ENCODE data around the gene ATP9A.
"Not testable (repeated sequence)": the region's sequence is repeated elsewhere in the genome, so short reads cannot be mapped to it uniquely, and the experiment has no call there.

ATP9A gene

DNA sequence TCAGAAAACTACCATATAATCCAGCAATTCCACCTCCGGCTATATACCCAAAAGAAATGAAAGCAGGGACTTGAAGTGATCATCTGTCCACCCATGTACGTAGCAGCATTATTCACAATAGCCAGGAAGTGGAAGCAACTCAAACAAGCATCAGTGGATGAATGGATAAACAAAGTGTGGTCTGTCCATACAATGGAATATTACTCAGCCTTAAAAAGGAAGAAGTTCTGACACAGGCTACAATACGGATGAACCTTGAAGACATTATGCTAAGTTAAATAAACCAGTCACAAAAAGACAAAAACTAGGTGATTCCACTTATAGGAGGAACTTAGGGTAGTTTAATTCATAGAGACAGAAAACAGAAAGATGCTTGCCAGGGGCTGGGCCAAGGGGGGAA, 76.5 kb downstream of the ATP9A start:
- DNase-seq: no peak

DNA sequence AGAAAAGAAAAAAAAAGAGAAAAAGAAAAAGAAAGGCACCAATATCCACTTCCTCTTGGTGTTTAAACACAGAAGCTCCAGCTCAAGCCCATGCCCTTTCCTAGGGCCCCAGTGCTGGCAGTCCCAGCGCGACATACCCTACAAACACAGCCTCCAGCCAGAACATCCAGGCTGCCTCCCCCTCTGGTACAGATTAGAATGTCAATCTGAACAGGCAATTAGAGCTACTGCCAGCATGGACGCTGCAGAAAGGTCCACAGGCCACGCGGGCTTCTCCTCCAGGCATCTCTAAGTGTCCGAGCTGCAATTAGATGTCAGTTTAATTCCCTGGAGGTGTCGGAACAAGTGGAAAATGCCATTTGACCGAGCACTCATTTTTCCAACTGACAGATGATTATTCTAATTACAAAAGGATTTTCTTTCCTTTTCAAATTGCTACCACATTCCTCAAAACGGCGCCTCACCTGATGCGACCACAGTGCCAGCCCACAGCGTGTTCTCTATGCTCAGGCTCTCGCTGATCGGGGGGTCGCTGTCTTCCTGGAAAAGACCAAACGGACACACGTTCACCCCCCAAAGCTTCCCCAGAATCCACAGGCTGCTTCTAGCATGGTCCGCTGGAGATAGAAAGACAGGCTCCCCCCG, 79.5 kb downstream of the ATP9A start:
- DNase-seq: no peak

DNA sequence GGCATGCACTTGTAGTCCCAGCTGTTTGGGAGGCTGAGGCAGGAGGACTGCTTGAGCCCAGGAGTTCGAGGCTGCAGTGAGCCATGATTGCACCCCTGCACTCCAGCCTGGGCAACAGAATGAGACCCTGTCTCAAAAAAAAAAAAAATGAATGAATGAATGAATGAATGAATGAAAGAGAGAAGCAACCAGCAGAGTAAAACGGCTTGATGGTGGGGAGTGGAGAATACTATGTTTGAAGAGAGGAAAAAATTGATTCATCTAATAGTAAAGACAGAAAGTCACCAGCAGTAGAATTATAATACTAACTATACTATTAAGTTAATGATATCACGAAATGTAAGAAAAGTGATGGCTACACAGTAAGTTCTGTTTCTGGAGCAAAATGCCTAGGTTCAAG, 80.6 kb downstream of the ATP9A start:
- no peak for DNase-seq

DNA sequence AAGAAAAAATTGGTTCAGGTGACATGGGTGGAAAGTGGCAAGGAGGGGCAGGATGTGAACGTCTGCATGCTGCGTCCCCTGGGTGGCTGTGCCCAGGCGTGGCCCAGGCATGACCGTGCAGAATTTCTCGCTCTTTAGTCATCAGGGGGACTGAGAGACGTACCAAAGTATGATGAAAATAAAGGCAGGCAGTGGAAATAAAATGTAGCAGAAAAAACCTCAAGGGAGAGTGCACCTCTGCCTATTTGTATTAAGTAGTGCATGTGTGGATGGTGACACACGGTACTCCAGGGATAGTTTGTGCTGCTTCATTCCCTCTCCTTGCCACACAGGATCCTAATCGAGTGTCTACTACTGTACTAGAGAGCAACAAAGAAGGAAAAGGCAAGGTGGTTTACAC, 81.1 kb downstream of the ATP9A start:
- DNase-seq: no peak

DNA sequence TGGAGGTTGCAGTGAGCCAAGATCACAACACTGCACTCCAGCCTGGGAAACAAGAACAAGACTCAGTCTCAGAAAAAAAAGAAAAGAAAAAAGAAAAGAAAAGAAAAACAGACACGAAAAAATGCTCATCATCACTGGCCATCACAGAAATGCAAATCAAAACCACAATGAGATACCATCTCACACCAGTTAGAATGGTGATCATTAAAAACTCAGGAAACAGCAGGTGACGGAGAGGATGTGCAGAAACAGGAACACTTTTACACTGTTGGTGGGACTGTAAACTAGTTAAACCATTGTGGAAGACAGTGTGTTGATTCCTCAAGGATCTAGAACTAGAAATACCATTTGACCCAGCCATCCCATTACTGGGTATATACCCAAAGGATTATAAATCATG, 82.7 kb downstream of the ATP9A start:
- not testable (repeated sequence) for DNase-seq

DNA sequence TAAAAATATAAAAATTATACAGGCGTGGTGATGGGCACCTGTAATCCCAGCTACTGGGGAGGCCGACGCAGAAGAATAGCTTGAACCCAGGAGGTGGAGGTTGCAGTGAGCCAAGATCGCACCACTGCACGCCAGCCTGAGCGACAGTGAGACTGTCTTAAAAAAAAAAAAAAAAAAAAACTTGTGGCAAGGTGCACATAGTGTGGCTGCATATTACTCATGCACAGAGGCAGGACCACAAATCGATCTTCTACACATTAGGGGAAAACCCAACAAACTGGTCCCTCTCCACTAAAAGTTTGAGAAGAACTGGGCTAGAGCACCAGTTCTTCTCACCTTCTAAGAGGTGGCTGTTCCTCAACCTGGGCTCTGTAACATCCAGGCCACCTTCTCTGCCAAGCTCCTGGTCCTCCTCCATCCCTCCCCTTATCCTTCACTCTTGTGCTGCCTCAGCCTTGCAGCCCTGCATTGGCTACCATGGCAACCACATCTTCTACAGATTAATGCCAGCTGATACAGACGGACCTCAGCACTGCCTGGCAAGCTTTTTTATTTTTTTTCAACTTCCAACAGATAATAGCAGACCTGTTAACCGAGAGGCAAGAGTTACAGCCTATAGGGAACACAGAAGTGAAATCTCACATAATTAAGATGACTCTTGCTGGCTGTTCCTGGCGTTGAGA, 88.0 kb downstream of the ATP9A start:
- no peak for DNase-seq

DNA sequence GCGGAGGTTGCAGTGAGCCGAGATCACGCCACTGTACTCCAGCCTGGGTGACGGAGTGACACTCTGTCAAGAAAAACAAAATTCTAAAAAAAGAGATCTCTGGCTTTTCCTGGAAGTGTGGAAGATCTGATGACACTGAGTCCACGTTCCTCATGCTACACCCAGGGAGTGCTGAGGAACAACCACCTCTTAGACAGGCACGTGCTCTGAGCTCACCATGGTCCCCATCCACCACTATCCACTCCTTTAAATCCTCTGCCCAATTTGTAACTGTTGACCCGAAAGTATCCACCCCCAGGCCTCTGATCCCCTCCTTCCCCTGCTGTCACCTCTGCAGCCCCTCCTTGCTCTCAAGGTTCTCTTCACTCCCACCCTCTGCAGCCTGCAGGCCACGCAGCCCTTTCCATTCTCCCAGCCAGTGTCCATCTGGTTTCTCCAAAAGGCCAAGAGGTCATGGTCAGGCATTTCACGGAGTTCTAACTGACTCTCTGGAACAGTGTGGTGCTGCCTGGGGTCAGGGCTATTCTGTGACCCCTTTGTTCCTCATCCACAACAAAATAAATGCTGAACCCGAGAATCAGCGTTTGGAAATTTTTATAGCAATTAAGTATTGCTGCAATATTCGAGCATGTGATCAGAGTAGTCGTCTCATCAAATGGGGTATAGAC, 88.8 kb downstream of the ATP9A start:
- no peak for DNase-seq

DNA sequence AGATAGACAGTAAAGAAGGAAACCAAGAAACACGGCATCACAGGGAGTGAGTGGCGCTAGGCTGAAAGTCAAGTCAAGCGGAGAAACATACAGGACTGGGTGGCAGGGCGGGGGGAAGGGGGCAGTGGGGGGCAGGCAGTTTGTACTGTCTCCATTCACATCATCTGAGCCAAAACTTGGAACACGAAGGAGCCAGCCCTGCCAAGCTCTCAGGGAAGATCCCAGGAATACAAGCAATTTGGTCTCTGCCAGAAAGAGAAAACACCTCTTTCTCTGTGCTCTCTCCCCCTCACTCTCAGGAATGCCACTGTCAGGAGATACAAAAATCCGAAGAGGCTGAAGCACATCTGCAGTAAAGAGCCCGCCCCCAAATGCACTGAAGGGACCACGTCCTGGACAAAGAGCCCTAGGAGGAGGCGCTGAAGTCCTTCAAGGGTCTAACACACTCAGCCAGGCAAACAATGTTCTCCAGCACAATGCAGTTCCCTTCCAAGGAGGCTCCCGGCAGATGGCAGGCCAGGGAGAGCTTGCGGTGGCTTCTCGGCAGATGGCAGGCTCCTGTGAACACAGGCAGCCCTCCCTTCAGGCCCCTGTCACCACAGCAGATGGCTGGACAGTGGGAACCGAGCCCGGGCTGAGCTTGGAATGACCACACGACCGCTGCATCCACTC, 90.0 kb downstream of the ATP9A start:
- DNase-seq: no peak

DNA sequence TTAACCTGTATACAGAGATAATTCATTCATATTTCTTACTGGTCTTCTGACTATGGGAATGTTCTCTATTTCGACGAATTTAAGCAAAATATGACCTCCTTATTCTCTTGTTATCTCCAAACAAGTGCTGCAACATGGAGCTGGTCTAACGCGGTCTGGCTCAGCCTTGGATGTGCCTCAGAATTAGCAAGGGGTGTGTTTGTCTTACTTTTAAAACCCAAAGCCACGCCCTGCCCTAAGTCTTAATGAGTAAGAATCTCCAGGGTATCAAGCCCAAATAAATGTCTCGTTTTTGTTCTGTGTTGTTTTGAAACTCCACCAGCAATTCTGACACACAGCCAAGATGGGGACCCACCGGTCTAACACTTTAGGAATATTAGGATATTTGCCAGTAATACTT, 99.2 kb downstream of the ATP9A start:
- no peak for DNase-seq

DNA sequence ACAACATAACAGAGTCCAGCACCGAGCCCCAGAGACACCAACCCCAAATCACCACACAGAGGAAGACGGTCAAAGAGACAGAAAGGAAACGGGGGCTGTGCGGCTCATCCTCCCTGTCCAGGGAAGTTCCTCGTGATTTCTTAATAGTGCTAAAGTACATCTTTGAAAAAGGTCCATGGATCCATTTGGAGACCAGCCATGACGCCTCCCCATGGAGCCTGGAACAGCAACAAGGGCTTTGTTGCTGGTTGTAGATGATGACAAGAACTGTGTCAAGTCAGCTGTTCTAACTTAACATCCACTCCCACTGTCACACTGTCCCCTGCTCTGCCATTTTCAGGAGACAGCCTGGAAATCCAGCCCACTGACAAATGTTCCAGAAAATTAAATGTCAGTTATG, 99.7 kb downstream of the ATP9A start:
- no peak for DNase-seq

DNA sequence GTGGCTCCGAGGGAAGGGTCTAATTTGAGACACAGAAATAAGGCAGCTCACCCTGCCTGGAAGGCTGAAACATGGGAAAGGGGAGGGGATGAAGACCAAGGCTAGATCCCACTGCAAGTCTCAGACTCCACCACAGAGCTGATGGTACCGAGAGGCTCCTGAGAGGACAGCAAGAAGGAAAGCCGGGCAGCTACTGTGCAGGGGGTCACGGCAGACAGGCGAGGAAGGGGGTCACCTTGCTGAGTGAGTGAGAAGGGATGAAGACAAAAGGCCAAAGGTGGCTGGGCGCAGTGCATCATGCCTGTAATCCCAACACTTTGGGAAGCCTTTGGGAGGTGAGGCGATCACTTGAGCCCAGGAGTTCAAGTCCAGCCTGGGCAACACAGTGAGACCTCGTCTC, 100.7 kb downstream of the ATP9A start:
- DNase-seq: no peak

DNA sequence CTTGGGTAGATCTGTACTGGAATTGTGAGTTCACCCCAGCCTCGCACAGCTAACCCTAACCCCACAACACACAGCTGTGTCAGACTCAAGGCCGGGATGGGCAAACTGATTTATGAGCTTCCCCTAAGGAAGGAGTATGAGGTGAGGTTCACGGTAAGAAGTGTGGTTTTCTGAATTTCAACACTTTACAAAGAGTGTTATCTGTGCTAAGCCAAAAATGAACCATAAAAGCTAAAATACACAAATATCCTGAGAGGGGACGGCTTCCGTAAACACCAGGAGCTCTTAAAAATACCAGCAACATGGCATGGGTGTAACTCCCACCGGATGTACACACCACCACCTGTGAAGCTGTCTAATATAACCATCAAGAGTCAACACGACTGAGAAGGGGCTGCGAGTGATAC, 101.2 kb downstream of the ATP9A start:
- no peak for DNase-seq

DNA sequence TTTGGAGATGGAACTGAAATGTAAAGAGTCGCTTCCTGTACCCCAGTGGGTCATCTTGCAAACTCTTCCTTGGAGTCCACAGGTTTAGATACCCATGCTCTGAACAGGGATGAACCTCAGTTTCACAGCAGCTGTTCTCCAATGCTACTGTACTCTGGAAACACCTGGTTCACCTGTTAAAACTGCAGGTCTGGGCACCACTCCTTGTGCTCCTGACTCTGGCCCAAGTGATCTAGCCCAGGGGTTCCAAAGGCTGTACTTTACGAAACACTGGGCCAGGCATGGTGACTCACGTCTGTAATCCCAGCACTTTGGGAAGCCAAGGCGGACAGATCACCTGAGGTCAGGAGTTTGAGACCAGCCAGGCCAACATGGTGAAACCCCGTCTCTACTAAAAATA, 102.1 kb downstream of the ATP9A start:
- no peak for DNase-seq

DNA sequence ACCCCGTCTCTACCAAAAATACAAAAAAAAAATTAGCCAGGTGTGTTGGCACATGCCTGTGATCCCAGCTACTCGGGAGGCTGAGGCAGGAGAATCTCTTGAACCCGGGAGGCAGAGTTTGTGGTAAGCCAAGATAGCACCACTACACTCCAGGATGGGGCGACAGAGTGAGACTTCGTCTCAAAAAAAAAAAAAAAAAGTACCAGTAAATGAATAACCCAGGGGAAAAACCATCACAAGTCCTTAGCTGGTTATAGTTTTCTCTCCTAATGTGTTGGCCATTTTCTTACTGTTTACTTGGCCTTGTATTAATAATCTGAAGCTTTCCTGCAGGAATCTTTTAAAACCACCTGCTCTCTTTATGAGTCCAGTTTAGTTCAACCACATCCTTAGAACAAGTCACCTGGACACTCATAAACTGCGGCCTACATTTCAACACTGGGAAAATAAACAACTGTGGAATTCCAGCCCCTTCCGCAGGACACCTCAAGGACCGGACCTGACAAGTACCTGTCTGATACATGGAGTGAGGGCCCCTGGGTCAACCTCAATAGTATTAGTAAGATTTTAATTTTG, 102.6 kb downstream of the ATP9A start:
- DNase-seq: no peak

DNA sequence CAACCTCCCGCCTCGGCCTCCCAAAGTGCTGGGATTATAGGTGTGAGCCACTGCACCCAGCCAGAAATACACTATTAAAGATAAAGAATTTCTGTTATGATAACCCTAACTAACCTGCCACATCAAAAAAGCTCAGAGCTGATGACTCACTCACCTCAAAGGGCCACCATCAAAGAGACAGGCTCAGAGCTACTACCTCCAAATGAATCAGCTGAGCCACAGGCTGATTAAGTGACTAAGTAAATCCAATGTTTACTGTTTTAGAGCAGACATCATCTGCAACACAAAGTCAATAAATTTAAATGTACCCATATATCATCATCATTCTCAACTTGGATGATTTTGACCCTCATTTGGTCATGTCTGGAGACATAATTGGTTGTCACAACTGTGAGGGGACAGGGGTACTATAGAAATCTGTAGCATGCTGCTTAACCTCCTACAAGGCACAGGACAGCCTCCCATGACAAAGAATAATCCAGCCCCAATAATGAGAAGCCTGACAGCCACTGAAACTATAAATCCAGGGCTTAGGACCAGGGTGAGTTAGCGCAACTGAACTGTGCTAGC, 106.5 kb downstream of the ATP9A start:
- DNase-seq: no peak

DNA sequence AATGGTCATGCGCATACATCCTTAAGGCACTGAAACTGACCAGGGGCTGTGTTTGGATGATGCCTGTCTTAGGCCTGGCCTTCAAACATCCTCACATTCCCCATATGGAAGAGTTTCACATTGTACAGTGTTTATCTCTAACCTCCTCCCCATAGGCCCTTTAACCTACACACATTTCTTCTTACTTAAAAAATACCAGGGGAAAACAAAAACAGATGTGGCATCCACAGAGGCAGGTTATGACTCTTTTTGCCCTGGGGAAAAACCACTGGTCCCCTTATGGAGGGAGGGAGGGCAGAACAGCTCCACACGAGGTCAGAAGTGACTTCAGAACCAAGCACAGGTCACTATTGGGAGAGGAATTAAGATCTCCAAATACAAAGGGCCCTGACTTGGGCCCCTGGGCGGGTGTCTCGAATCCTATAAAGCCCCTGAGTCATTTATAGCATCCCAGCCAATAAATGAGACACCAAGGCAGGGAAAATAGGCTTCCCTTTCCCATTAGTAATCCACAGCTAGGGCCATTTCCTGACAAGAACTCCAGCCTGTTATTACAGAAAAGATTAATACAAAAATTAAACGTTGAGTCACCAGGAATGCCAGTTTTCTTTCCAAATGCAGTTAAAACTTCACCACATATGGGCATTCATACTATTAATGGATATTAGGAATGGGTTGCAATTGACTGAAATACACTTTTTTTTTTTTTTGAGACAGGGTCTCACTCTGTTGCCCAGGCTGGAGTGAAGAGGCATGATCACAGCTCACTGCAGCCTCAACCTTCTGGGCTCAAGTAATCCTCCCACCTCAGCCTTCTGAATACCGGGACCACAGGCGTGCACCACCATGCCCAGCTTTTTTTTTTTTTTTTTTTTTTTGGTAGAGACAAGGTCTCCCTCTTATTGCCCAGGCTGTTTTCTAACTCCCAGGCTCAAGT, 107.2 kb downstream of the ATP9A start:
- no peak for DNase-seq

DNA sequence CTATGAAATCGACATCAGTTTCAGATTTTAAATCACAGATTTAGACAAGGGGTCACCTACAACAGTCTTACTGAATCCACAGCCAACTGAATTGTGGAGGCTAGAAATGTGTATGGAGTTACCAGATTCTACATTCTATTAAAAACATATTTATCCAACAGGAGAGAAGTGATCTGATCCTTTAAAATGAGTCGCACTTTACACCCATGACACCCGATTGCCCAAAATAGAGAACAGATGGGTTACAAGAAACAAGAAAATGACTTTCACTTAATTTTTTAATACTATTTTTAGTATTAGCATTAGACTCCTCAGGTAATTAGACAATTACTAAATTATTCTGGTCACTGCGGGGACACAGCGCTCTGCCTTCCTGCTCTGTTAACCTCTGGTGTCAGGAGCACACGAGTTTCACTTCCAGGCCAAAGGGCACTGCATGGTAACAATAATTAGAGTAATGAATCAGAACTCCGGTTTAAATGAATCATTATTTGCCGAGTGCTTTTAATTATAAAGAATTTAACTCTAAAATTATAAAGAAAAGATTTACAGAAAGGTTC, 108.6 kb downstream of the ATP9A start:
- no peak for DNase-seq

DNA sequence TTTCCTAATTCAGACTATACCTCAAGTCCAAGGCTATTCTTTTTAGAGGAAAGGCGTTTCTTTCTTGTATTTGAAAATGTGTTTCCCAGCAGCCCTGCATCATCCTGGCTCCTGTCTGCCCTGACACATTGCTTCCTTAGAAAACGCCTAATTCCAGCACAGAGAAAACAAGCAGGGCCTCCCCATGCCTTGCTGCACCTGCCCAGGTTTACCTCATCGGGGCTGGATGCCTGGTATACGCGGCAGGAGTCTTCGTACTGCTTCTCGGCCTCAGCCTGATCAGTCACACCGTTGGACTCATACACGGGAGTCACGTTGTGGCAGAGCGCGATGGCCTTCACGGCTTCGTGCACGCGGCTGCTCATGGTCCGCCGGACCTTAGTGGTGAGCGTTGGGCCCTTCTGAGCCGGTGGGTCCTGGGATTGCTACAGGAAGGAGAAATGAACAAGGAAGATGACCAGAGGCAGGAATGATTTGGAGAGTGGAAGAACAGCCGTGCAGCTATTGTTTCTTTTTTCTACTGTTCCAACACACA, 111.4 kb downstream of the ATP9A start:
- no peak for DNase-seq

DNA sequence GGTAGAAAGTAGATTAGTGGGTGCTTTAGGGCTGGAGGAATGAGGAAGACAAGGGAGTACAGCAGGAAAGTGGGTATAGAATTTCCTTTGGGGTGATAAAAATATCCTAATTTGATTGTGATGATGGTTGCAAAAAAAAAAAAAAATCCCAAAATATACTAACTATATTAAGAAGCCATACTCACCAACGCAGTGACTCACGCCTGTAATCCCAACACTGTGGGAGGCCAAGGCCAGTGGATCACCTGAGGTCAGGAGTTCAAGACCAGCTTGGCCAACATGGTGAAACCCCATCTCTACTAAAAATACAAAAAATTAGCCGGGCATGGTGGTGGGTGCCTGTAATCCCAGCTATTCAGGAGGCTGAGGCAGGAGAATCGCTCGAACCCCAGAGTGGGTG, 112.1 kb downstream of the ATP9A start:
- DNase-seq: not testable (repeated sequence)

DNA sequence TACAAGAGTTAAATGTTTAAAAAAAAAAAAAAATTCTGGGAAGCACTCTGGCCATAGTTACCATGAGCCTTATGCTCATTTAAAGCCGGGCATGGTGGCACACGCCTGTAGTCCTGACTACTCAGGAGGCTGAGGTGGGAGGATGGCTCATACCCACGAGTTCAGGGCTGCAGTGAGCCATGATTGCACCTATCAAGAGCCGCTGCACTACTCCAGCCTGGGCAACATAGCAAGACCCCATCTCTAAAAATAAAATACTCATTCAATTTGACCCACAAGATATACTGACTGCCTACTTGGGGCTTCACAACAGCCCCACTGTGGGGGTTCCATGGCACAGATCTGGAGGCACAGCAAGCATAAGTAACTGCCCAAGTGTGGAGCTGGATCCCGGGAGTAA, 113.7 kb downstream of the ATP9A start:
- DNase-seq: no peak

DNA sequence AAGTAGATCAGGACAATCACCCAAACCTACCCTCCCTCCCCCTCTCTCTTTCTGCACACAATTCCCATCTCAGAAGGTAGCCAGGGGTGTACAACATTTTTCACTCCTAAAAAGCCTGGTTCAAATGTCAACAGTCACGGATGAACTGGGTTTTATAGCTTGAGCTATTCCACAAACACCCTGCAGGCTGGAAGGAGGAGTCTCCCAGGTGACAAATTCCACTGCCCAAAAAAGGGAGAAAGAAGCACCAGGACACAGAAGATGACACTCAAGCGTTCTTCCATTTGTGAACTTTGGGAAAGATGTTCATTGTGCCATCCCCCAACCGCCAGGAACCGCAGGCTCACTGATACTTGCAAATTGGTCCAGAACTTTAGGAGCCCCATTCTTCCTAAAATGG, 114.1 kb downstream of the ATP9A start:
- no peak for DNase-seq
